ENCODE measurements around the gene DCST1. TPM values are rescaled to one million over a fixed set of nuclear protein-coding genes. Genes with fewer than 3 reads are reported as not detected.

Gene DCST1
- total and polyA plus RNA-seq, 2 of the 8 experiments (the other 6 are each of a cell fraction or from before 2014, with no cell fraction given), result not detected

DNA sequence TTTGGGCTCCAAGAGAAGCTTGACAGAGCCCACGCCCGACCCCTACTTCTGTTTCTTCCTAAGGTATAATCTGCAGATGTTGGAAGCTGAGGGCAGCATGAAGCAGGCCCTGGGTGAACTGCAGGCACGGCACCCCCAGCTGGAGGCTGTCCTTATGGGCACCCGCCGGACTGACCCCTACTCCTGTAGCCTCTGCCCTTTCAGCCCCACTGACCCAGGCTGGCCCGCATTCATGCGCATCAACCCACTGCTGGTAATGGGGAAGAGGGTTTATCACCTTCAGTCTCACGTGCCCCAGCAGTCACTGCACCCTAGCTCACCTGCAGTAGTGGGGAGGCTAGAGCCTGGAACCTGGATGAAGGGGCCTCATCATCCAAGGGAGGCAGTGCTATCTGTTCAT is 43.3 kb upstream of the DCST1 start:
- POLR2A ChIA-PET (ENCODE audit: partially characterized antibody), result interaction anchor here (1.2 to 42.8 kb wide), 4 partner anchors 5 to 54 kb away, joined by 3 to 702 read pairs (median 682); partner anchors contain the start of genes CKS1B, FLAD1, LENEP and PBXIP1
- H3K23me2 ChIP-seq (ENCODE audit: low read depth, low read length), result no peaks in the 10 kb centered on the region; the same call in 1 of the 2 replicates

More for the DNA sequence above, 43.3 kb upstream of the DCST1 start:
- H3K14ac ChIP-seq (ENCODE audit: insufficient read length), result no peak overlapping the region
- no peak overlapping the region for H2BK12ac ChIP-seq (ENCODE audit: low read depth, low read length)
- TF ChIP-seq NRF1 (IDR thresholded peaks at IDR 0.05; ENCODE audit: low read depth, low read length) (no peak), CBX5 (IDR thresholded peaks at IDR 0.05; ENCODE audit: low read depth, low read length) (no peak), POLR2AphosphoS5 (IDR thresholded peaks at IDR 0.05; ENCODE audit: low read depth, low read length) (peak; percentile 30; the same call in 1 of the 2 replicates), POLR2A (IDR thresholded peaks at IDR 0.05; ENCODE audit: control extremely low read depth in 1 of 2, low read depth in 2 of 2, low read length in 2 of 2) (peak in 1 of 2 experiments; percentile 58; a peak in 2 of 3 replicates)
- TF ChIP-seq, protein P1, sequence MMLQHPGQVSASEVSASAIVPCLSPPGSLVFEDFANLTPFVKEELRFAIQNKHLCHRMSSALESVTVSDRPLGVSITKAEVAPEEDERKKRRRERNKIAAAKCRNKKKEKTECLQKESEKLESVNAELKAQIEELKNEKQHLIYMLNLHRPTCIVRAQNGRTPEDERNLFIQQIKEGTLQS (IDR thresholded peaks at IDR 0.05; ENCODE audit: insufficient read depth, low read depth, low read length), result no peak
- H2BK20ac ChIP-seq (ENCODE audit: low read length), result no peak overlapping the region
- no peak overlapping the region for H2BK15ac ChIP-seq (ENCODE audit: low read length)
- DNase-seq (ENCODE audit: low read depth in 1 of 2, low spot score in 2 of 2), result no peak
- H3K36me3 ChIP-seq (ENCODE audit: control insufficient read depth in 2 of 4, insufficient read depth in 4 of 4, low read length in 3 of 4), result peaks cover 13 to 47% (median 35%) of the 10 kb centered on the region in 4 experiments
- no peak overlapping the region for H2AK5ac ChIP-seq (ENCODE audit: low read depth, low read length)
- H3K9me3 ChIP-seq (ENCODE audit: insufficient read depth in 2 of 2, low read depth in 1 of 2, low read length in 1 of 2), result no peaks in the 10 kb centered on the region
- H2AFZ ChIP-seq (ENCODE audit: low read length), result no peak overlapping the region
- CTCF ChIA-PET (ENCODE audit: partially characterized antibody), result interaction anchor here (0.9 to 2.0 kb wide), 5 partner anchors 13 to 84 kb away, joined by 3 to 8 read pairs (median 3); partner anchors contain the start of gene SHC1
- peaks cover 4% of the 10 kb centered on the region; the same call in 1 of the 2 replicates for H3K79me1 ChIP-seq (ENCODE audit: low read depth, low read length)
- peak overlapping the region; percentile 37; the same call in 1 of the 2 replicates for H4K8ac ChIP-seq (ENCODE audit: extremely low read depth, insufficient read depth, low read length)
- no peak overlapping the region for H3K23ac ChIP-seq (ENCODE audit: insufficient read length)
- H3K4me3 ChIP-seq (ENCODE audit: extremely low read depth in 1 of 4, insufficient read depth in 2 of 4, low read depth in 3 of 4, low read length in 4 of 4), result no peak overlapping the region
- no peak overlapping the region for H3K9ac ChIP-seq (replicated peaks in 1 of 4; ENCODE audit: extremely low read depth in 1 of 4, low read depth in 3 of 4, low read length in 3 of 4)
- H3K4me2 ChIP-seq (ENCODE audit: insufficient read depth in 1 of 2, low read depth in 2 of 2, low read length in 2 of 2), result no peak overlapping the region
- H2BK120ac ChIP-seq (replicated peaks; ENCODE audit: low read depth, low read length), result no peak overlapping the region
- no peak for FAIRE-seq
- peaks cover 0 to 7% (median 3%) of the 10 kb centered on the region in 4 experiments; a peak in 3 of 7 replicates for H3K4me1 ChIP-seq (replicated peaks in 1 of 4; ENCODE audit: control insufficient read depth in 3 of 4, insufficient read depth in 4 of 4, low read length in 3 of 4)
- H3K56ac ChIP-seq (replicated peaks; ENCODE audit: insufficient read length, low read depth, low read length), result no peak overlapping the region
- no peak overlapping the region for H2BK5ac ChIP-seq (ENCODE audit: low read depth, low read length)
- H4K91ac ChIP-seq (replicated peaks; ENCODE audit: insufficient read length, low read length), result no peak overlapping the region
- H3K18ac ChIP-seq (ENCODE audit: extremely low read depth, low read length), result no peak overlapping the region
- 96% methylated on average over 8 of the region's 8 CpGs; no CpG with 5 or more reads in 1 of the 2 experiments for WGBS, 2 experiments (ENCODE audit: extremely low coverage in 1 of 2, insufficient coverage in 1 of 2, insufficient read length in 1 of 2, insufficient replicate concordance in 2 of 2, low coverage in 1 of 2, low lambda C conversion rate in 2 of 2, missing lambda C conversion rate in 1 of 2)
- no peak overlapping the region for H4K5ac ChIP-seq (ENCODE audit: insufficient read length, low read depth, low read length)
- peaks cover 15 to 22% of the 10 kb centered on the region in 2 experiments for H4K20me1 ChIP-seq (replicated peaks in 1 of 2; ENCODE audit: control insufficient read depth in 1 of 2, insufficient read depth in 2 of 2, low read length in 2 of 2)
- no peak overlapping the region for H3K4ac ChIP-seq (replicated peaks; ENCODE audit: insufficient read length, low read depth, low read length)
- H3K27ac ChIP-seq (ENCODE audit: low read depth, low read length), result no peak overlapping the region
- H3K79me2 ChIP-seq (ENCODE audit: control insufficient read depth in 1 of 2, insufficient read depth in 2 of 2, low read length in 2 of 2), result peaks cover 0 to 32% of the 10 kb centered on the region in 2 experiments; a peak in 3 of 4 replicates
- H3K27me3 ChIP-seq (replicated peaks in 1 of 4; ENCODE audit: control insufficient read depth in 3 of 4, extremely low read depth in 1 of 4, insufficient read depth in 3 of 4, low read length in 3 of 4), result no peaks in the 10 kb centered on the region
